ENCODE data around the gene MSANTD2.
A peak's percentile ranks its signal among the peaks of the same experiment; 100 is the strongest.

Gene MSANTD2

GRCh38 chr11:124751391-124751740 is 48.8 kb downstream of the MSANTD2 start:
- TF ChIP-seq CTCF (IDR thresholded peaks at IDR 0.05; ENCODE audit: insufficient read depth, low read depth, low read length, missing control alignments) = no peak
- H3K4me3 ChIP-seq (ENCODE audit: low read length) = no peak overlapping the region

GRCh38 chr11:124749912-124750311 is 50.3 kb downstream of the MSANTD2 start:
- no peak overlapping the region for H3K4me3 ChIP-seq (ENCODE audit: low read length)
- no peak for DNase-seq (ENCODE audit: low read depth)
- no peak for TF ChIP-seq CTCF (IDR thresholded peaks at IDR 0.05; ENCODE audit: insufficient read depth, low read depth, low read length, missing control alignments)

More at GRCh38 chr11:124751391-124751740, 48.8 kb downstream of the MSANTD2 start:
- DNase-seq (ENCODE audit: low read depth) = no peak

GRCh38 chr11:124748481-124749343 is 51.5 kb downstream of the MSANTD2 start:
- peak; percentile 52 for DNase-seq (ENCODE audit: low read depth)
- TF ChIP-seq CTCF (IDR thresholded peaks at IDR 0.05; ENCODE audit: insufficient read depth, low read depth, low read length, missing control alignments) = no peak
- H3K4me3 ChIP-seq (ENCODE audit: low read length) = no peak overlapping the region

GRCh38 chr11:124748100-124748418 is 52.1 kb downstream of the MSANTD2 start:
- TF ChIP-seq CTCF (IDR thresholded peaks at IDR 0.05; ENCODE audit: insufficient read depth, low read depth, low read length, missing control alignments) = no peak
- DNase-seq (ENCODE audit: low read depth) = no peak
- no peak overlapping the region for H3K4me3 ChIP-seq (ENCODE audit: low read length)

- H3K4me3 ChIP-seq (ENCODE audit: low read length) = no peak overlapping the region
- TF ChIP-seq CTCF (IDR thresholded peaks at IDR 0.05; ENCODE audit: insufficient read depth, low read depth, low read length, missing control alignments) = no peak
- no peak for DNase-seq (ENCODE audit: low read depth)
These were observed 52.7 kb downstream of the MSANTD2 start for GRCh38 chr11:124747406-124748099.

GRCh38 chr11:124746621-124747243 is 53.5 kb downstream of the MSANTD2 start:
- peak; percentile 60 for TF ChIP-seq CTCF (IDR thresholded peaks at IDR 0.05; ENCODE audit: insufficient read depth, low read depth, low read length, missing control alignments)
- H3K4me3 ChIP-seq (ENCODE audit: low read length) = peak overlapping the region; percentile 65

More at GRCh38 chr11:124746621-124747243, 53.5 kb downstream of the MSANTD2 start:
- peak; percentile 84 for DNase-seq (ENCODE audit: low read depth)

Data from epithelial cell of esophagus (primary cell).